HL-60 (cell line): ENCODE data around the gene KRT2.

Experiments used
- DNase-seq, 2 experiments: peaks; one replicate each; pipeline ENCODE4 v3.0.0-alpha.2; 2010 to 2020; ENCODE audit warnings: low read depth in 1 of 2, low spot score in 1 of 2
- H3K27ac ChIP-seq: fragments of 250-450 bp; sonication (Bioruptor Pico); replicated peaks from 2 replicates; pipeline ENCODE4 v1.5.1; 2020; ENCODE audit warnings: mild to moderate bottlenecking, moderate library complexity
- H3K27me3 ChIP-seq: fragments of 250-450 bp; sonication (Bioruptor Pico); 2 replicates; pipeline ENCODE4 v1.5.1; 2021; ENCODE audit warnings: mild to moderate bottlenecking, moderate library complexity; ENCODE audit not compliant: insufficient read depth, poor library complexity, severe bottlenecking
- H3K4me3 ChIP-seq: replicated peaks from 2 replicates; pipeline ENCODE4 v1.5.1; 2011; ENCODE audit warnings: mild to moderate bottlenecking, control low read depth, low read length; ENCODE audit not compliant: insufficient read depth
- CTCF ChIP-seq: IDR thresholded peaks from one replicate; pipeline ENCODE4 v1.5.1; 2011; ENCODE audit warnings: low read length, control low read depth, inconsistent platforms; ENCODE audit not compliant: insufficient read depth
- GABPA ChIP-seq: IDR thresholded peaks from 2 replicates; pipeline ENCODE4 v1.6.1; 2012; ENCODE audit warnings: low read depth
- POLR2AphosphoS5 ChIP-seq: IDR thresholded peaks from 2 replicates; pipeline ENCODE4 v1.6.1; 2012; ENCODE audit warnings: low read depth
- REST ChIP-seq: IDR thresholded peaks from 2 replicates; pipeline ENCODE4 v1.6.1; 2012; ENCODE audit warnings: low read depth; ENCODE audit not compliant: insufficient replicate concordance
- SPI1 ChIP-seq: IDR thresholded peaks from 2 replicates; pipeline ENCODE4 v1.6.1; 2012; ENCODE audit warnings: low read depth, mild to moderate bottlenecking, borderline replicate concordance

Gene KRT2

GRCh38 chr12:52611080-52611468 is 40.9 kb downstream of the KRT2 start:
- H3K27ac ChIP-seq = no peak overlapping the region
- DNase-seq = no peak
- TF ChIP-seq CTCF (no peak), GABPA (no peak), SPI1 (no peak), POLR2AphosphoS5 (no peak), REST (no peak)
- no peak overlapping the region for H3K4me3 ChIP-seq
- H3K27me3 ChIP-seq = no peaks in the 10 kb centered on the region

GRCh38 chr12:52608826-52609630 is 43.0 kb downstream of the KRT2 start:
- TF ChIP-seq POLR2AphosphoS5 (no peak), GABPA (no peak), CTCF (no peak), SPI1 (no peak), REST (no peak)
- DNase-seq = no peak
- no peak overlapping the region for H3K27ac ChIP-seq
- H3K27me3 ChIP-seq = no peaks in the 10 kb centered on the region
- no peak overlapping the region for H3K4me3 ChIP-seq

- no peaks in the 10 kb centered on the region for H3K27me3 ChIP-seq
- H3K4me3 ChIP-seq = no peak overlapping the region
- no peak overlapping the region for H3K27ac ChIP-seq
- TF ChIP-seq REST (no peak), SPI1 (no peak), POLR2AphosphoS5 (no peak), CTCF (no peak), GABPA (no peak)
- DNase-seq = no peak
Observed at GRCh38 chr12:52608161-52608560, 43.9 kb downstream of the KRT2 start.
